Nephron progenitor cell (in vitro differentiated cells): ENCODE results near the gene RPTOR.

ENCODE experiments used
- DNase-seq: peaks from one replicate; pipeline ENCODE4 v3.0.0; 2021
- H3K27ac Mint-ChIP-seq: 2 replicates; pipeline ENCODE4 v1.8.0; 2021; ENCODE audit warnings: mild to moderate bottlenecking, moderate library complexity, mixed read lengths
- H3K27me3 Mint-ChIP-seq: 2 replicates; pipeline ENCODE4 v1.8.0; 2021; ENCODE audit warnings: mild to moderate bottlenecking, low read depth, mixed read lengths; ENCODE audit not compliant: poor library complexity
- H3K36me3 Mint-ChIP-seq: 2 replicates; pipeline ENCODE4 v1.8.0; 2021; ENCODE audit warnings: low read depth, mixed read lengths
- H3K4me1 Mint-ChIP-seq: 2 replicates; pipeline ENCODE4 v1.8.0; 2021; ENCODE audit warnings: mixed read lengths
- H3K4me3 Mint-ChIP-seq: 2 replicates; pipeline ENCODE4 v1.8.0; 2021; ENCODE audit warnings: mild to moderate bottlenecking, moderate library complexity, mixed read lengths
- H3K9me3 Mint-ChIP-seq: 2 replicates; pipeline ENCODE4 v1.8.0; 2021; ENCODE audit warnings: mild to moderate bottlenecking, moderate library complexity, mixed read lengths
- TF ChIP-seq, protein P1 (sequence below): fragments of 200-600 bp; sonication (generic); IDR thresholded peaks from 2 replicates; pipeline ENCODE4 v1.5.0; 2021; ENCODE audit warnings: antibody characterized with exemption

The RPTOR gene

DNA sequence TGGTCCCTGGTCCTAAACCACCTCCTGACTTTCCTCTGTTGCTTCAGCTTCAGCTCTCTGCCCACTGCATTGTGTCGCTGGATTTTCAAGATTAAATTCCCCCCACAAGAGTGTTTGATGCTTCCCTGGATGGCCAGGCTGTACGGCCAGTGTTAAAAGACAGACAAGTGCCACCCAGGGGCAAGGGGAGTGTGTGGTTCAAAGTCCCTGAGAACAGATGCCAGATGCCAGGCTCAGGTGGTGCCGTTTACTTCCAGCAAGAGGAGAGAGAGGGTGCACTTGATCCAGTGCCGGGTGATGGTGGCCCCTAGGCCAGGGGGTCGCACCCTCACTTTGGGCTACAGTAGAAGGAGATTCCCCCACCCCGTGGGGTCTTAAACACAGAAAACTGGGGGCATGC is 109.2 kb downstream of the RPTOR start:
- Mint-ChIP-seq H3K27me3 (peaks cover 3% of the 10 kb centered on the region), H3K36me3 (peaks cover 45% of the 10 kb centered on the region)

DNA sequence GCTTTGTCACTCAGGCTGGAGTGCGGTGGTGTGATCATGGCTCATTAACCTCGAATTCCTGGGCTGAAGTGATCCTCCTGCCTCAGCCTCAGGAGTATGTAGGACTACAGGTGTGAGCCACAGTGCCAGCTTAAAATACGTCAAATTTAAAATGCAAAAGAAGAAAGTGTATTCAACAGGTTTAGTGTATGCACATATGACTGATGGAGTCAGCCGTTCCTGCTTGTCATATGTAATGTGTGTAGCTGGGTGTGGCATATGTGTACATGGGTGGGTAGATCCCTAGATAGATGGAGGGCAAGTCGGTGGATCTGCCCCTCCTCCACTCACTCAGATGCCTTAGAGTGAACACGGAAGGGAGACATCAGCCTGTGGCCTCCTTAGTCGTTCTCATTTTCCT is 111.0 kb downstream of the RPTOR start:
- Mint-ChIP-seq H3K4me1 (peaks cover 44% of the 10 kb centered on the region), H3K27me3 (peaks cover 3% of the 10 kb centered on the region), H3K9me3 (peaks cover 36% of the 10 kb centered on the region), H3K27ac (no peak overlapping the region), H3K36me3 (peaks cover 47% of the 10 kb centered on the region), H3K4me3 (no peak overlapping the region)
- TF ChIP-seq, protein P1, sequence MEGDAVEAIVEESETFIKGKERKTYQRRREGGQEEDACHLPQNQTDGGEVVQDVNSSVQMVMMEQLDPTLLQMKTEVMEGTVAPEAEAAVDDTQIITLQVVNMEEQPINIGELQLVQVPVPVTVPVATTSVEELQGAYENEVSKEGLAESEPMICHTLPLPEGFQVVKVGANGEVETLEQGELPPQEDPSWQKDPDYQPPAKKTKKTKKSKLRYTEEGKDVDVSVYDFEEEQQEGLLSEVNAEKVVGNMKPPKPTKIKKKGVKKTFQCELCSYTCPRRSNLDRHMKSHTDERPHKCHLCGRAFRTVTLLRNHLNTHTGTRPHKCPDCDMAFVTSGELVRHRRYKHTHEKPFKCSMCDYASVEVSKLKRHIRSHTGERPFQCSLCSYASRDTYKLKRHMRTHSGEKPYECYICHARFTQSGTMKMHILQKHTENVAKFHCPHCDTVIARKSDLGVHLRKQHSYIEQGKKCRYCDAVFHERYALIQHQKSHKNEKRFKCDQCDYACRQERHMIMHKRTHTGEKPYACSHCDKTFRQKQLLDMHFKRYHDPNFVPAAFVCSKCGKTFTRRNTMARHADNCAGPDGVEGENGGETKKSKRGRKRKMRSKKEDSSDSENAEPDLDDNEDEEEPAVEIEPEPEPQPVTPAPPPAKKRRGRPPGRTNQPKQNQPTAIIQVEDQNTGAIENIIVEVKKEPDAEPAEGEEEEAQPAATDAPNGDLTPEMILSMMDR: no peak
- no peak for DNase-seq

More for the DNA sequence above, 109.2 kb downstream of the RPTOR start:
- no peak overlapping the region for H3K4me3 Mint-ChIP-seq
- peaks cover 58% of the 10 kb centered on the region for H3K4me1 Mint-ChIP-seq
- no peak overlapping the region for H3K27ac Mint-ChIP-seq
- H3K9me3 Mint-ChIP-seq: peaks cover 35% of the 10 kb centered on the region
- no peak for DNase-seq
- TF ChIP-seq, protein P1: no peak

DNA sequence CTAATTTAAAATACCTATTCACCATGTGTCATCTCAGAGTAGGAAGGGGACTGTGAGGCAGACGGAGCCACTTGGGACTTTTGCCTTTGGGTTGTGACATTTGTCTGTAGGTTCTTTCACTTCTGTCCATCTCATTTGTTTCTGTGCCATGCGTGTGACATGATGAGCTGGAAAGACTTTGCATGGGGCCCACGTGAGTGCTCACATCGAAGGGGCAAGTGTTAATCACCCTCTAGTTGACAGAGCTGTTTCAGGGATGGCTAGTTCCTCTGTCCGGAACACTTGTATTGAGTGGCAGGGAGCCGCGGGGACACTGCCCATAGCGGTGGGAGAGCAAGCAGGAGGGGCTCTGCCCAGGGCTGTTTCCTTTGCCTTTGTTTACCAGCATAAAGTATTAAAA is 112.0 kb downstream of the RPTOR start:
- Mint-ChIP-seq H3K27ac (no peak overlapping the region), H3K27me3 (peaks cover 3% of the 10 kb centered on the region), H3K4me1 (peaks cover 43% of the 10 kb centered on the region), H3K9me3 (peaks cover 36% of the 10 kb centered on the region), H3K4me3 (peak overlapping the region; percentile 12), H3K36me3 (peaks cover 47% of the 10 kb centered on the region)
- DNase-seq: peak; percentile 39
- TF ChIP-seq, protein P1: no peak

DNA sequence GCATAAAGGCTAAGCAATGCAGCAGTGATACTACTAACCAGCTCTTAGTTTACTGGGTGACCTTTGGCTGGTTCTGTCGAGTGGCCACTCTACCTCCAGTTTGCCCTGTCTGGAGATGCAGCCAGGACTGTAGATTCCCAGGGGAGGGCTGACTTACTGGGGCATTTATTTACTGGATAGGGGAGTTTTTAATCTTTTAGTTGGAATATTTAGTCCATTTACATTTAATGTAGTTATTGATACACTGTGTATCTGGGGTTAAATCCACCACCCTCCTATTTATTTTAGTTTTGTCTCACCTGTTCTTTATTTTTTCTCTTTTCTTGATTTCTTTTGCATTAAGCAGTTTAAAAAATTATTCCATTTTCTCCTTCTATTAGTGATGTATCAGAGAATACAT is 112.9 kb downstream of the RPTOR start:
- no peak overlapping the region for H3K27ac Mint-ChIP-seq
- H3K36me3 Mint-ChIP-seq: peaks cover 47% of the 10 kb centered on the region
- H3K9me3 Mint-ChIP-seq: peaks cover 36% of the 10 kb centered on the region
- peaks cover 51% of the 10 kb centered on the region for H3K4me1 Mint-ChIP-seq
- TF ChIP-seq, protein P1: no peak
- H3K27me3 Mint-ChIP-seq: peaks cover 8% of the 10 kb centered on the region
- no peak overlapping the region for H3K4me3 Mint-ChIP-seq
- DNase-seq: no peak

DNA sequence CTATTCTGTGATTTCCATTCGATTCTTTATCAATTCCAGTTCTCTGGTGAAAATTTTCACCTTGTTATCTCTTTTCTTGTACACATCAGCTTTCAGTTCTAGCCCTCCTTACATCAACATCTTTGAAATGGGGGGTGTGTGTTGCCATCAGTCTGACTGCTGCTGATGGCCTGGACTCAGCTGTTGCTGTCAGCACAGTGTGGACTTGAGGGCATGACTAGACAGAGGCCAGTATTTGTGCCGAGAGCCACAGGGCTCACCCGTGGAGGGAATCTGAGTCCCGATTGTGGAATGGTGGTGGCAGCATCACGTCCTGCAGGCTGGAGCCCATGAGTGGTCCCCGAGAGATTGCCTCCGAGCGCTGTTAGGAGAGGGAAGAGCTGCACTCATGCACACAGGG is 114.2 kb downstream of the RPTOR start:
- Mint-ChIP-seq H3K9me3 (peaks cover 35% of the 10 kb centered on the region), H3K27ac (no peak overlapping the region), H3K27me3 (peaks cover 8% of the 10 kb centered on the region), H3K36me3 (peaks cover 41% of the 10 kb centered on the region), H3K4me3 (no peak overlapping the region), H3K4me1 (peaks cover 64% of the 10 kb centered on the region)
- TF ChIP-seq, protein P1: no peak
- no peak for DNase-seq

DNA sequence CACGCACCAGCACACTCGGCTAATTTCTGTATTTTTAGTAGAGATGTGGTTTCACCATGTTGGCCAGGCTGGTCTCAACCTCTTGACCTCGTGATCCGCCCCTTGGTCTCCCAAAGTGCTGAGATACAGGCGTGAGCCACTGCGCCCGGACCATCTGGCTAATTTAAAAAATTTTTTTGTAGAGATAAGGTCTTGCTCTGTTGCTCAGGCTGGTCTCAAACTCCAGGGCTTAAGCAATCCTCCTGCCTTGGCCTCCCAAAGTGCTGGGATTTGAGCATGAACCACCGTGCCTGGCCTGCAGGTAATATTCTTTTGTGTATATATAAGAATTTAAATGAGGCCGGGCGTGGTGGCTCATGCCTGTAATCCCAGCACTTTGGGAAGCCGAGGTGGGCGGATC is 115.0 kb downstream of the RPTOR start:
- Mint-ChIP-seq H3K4me1 (peaks cover 72% of the 10 kb centered on the region), H3K36me3 (peaks cover 34% of the 10 kb centered on the region), H3K4me3 (no peak overlapping the region), H3K9me3 (peaks cover 32% of the 10 kb centered on the region), H3K27me3 (peaks cover 8% of the 10 kb centered on the region), H3K27ac (no peak overlapping the region)
- no peak for DNase-seq
- TF ChIP-seq, protein P1: no peak
